ENCODE data around the gene TMEM126B.

- TF ChIP-seq, protein P1, sequence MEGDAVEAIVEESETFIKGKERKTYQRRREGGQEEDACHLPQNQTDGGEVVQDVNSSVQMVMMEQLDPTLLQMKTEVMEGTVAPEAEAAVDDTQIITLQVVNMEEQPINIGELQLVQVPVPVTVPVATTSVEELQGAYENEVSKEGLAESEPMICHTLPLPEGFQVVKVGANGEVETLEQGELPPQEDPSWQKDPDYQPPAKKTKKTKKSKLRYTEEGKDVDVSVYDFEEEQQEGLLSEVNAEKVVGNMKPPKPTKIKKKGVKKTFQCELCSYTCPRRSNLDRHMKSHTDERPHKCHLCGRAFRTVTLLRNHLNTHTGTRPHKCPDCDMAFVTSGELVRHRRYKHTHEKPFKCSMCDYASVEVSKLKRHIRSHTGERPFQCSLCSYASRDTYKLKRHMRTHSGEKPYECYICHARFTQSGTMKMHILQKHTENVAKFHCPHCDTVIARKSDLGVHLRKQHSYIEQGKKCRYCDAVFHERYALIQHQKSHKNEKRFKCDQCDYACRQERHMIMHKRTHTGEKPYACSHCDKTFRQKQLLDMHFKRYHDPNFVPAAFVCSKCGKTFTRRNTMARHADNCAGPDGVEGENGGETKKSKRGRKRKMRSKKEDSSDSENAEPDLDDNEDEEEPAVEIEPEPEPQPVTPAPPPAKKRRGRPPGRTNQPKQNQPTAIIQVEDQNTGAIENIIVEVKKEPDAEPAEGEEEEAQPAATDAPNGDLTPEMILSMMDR (IDR thresholded peaks at IDR 0.05): no peak
- no peak for TF ChIP-seq POLR2A (IDR thresholded peaks at IDR 0.05)
Measured at GRCh38 chr11:85668157-85668556, 39.8 kb downstream of the TMEM126B start.

Measured in sigmoid colon (tissue), 3 donors.